PC-9 (cell line): Measurements from ENCODE around the gene HDHD5.

Source experiments
- EZH2 ChIP-seq: fragments of 200-600 bp; sonication (generic); IDR thresholded peaks from 2 replicates; pipeline ENCODE4 v1.8.0; 2017; ENCODE audit warnings: antibody characterized with exemption, low read depth
- TF ChIP-seq, protein P1 (sequence below): fragments of 200-600 bp; sonication (generic); conservative IDR thresholded peaks from 2 replicates; pipeline ENCODE4 v1.6.1; 2017; ENCODE audit warnings: mixed run types, antibody characterized with exemption, mild to moderate bottlenecking, moderate library complexity

DNA sequence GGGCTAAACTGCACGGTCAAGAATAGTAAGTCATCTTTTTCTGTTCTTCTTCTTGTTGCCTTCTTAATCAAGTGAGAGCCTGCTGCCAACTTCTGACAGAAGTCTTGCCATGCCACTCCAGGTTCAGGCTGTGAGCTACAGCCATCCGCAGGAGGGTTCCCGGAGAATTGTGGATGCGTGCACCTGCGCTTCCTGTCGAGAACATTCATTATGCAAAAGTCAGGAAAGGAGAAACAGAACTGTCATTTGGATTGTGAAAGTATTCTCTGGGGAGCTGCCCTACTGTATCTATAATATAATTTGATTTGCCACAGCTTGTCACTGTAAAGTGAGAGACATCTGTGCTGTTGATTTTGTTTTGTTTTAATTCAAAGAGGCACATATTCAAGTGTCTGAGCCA is 62.0 kb downstream of the HDHD5 start:
- TF ChIP-seq, protein P1, sequence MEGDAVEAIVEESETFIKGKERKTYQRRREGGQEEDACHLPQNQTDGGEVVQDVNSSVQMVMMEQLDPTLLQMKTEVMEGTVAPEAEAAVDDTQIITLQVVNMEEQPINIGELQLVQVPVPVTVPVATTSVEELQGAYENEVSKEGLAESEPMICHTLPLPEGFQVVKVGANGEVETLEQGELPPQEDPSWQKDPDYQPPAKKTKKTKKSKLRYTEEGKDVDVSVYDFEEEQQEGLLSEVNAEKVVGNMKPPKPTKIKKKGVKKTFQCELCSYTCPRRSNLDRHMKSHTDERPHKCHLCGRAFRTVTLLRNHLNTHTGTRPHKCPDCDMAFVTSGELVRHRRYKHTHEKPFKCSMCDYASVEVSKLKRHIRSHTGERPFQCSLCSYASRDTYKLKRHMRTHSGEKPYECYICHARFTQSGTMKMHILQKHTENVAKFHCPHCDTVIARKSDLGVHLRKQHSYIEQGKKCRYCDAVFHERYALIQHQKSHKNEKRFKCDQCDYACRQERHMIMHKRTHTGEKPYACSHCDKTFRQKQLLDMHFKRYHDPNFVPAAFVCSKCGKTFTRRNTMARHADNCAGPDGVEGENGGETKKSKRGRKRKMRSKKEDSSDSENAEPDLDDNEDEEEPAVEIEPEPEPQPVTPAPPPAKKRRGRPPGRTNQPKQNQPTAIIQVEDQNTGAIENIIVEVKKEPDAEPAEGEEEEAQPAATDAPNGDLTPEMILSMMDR = no peak
- no peak for TF ChIP-seq EZH2
